Right lobe of liver (tissue), 4 donors: ENCODE measurements around the gene THEM4.

Experiments
- POLR2A ChIP-seq: fragments of 450-650 bp; IDR thresholded peaks from one replicate; pipeline ENCODE4 v1.6.1; 2017; ENCODE audit warnings: antibody characterized with exemption, mild to moderate bottlenecking
- TF ChIP-seq, protein P1 (sequence below), 4 donors: fragments of 200-600 bp in 3 of 4; fragments of 450-650 bp in 1 of 4; IDR thresholded peaks; one replicate each; pipeline versions ENCODE4 v1.5.1 to v1.8.0; 2016 to 2022; ENCODE audit warnings: antibody characterized with exemption in 4 of 4, mild to moderate bottlenecking in 2 of 4
- donor health status: DM: no; HTN: no; CAD: no.
- donor health status: DM: no; HTN: no; CAD: no.
- donor health status: DM: no; HTN: yes; CAD: no.

DNA sequence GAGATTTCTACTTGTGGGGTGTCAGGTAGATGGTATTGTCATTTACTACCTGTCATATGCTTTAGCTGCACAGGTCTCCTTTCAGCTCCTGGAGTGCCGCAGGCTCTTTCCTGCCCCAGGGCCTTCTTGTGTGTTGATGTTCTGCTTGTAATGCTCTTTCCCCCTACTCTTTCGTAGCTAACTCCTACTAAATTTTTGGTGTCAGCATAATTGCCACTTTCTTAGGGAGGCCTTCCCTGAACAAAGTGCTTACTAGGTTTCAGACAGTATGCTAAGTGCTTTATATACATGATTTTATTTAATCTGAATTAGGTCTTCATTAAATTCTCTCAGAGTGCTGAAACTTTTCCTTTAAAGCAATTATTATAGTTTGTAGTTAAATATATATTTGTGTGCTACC, 4.8 kb upstream of the THEM4 start:
- TF ChIP-seq POLR2A, result no peak
- TF ChIP-seq, protein P1, sequence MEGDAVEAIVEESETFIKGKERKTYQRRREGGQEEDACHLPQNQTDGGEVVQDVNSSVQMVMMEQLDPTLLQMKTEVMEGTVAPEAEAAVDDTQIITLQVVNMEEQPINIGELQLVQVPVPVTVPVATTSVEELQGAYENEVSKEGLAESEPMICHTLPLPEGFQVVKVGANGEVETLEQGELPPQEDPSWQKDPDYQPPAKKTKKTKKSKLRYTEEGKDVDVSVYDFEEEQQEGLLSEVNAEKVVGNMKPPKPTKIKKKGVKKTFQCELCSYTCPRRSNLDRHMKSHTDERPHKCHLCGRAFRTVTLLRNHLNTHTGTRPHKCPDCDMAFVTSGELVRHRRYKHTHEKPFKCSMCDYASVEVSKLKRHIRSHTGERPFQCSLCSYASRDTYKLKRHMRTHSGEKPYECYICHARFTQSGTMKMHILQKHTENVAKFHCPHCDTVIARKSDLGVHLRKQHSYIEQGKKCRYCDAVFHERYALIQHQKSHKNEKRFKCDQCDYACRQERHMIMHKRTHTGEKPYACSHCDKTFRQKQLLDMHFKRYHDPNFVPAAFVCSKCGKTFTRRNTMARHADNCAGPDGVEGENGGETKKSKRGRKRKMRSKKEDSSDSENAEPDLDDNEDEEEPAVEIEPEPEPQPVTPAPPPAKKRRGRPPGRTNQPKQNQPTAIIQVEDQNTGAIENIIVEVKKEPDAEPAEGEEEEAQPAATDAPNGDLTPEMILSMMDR (IDR thresholded peaks at IDR 0.05), result no peak
